Activated CD4-positive, alpha-beta T cell treated with anti-CD3 and anti-CD28 coated beads, Interleukin-2, amount 10 ng/mL, durations not matched to agents 7 days and 5 days (primary cell): Measurements from ENCODE around the gene CELSR1. TPM values are rescaled to one million over a fixed set of nuclear protein-coding genes. Genes with fewer than 3 reads are reported as not detected.

Experiments
- CTCF ChIA-PET: fragments of 350-600 bp; sonication (Branson Sonifier 250); formaldehyde crosslinking; loops from one replicate; lab custom pipeline; 2021; ENCODE audit warnings: antibody characterized with exemption; lab: Charles Lee
- POLR2A ChIA-PET: fragments of 350-600 bp; sonication (Branson Sonifier 250); formaldehyde crosslinking; loops from one replicate; lab custom pipeline; 2021; ENCODE audit warnings: antibody characterized with exemption; lab: Charles Lee
- DNase-seq: peaks from one replicate; pipeline ENCODE4 v3.0.0-alpha.2; 2020
- H3K27ac Mint-ChIP-seq: one replicate; pipeline ENCODE4 v1.8.0; 2021; ENCODE audit warnings: mild to moderate bottlenecking, moderate library complexity, mixed read lengths
- H3K27me3 Mint-ChIP-seq: one replicate; pipeline ENCODE4 v1.8.0; 2021; ENCODE audit warnings: mixed read lengths
- H3K36me3 Mint-ChIP-seq: one replicate; pipeline ENCODE4 v1.8.0; 2021; ENCODE audit warnings: low read depth, mixed read lengths
- H3K4me1 Mint-ChIP-seq: one replicate; pipeline ENCODE4 v1.8.0; 2021; ENCODE audit warnings: mixed read lengths
- H3K4me3 Mint-ChIP-seq: one replicate; pipeline ENCODE4 v1.8.0; 2021; ENCODE audit warnings: mild to moderate bottlenecking, moderate library complexity, mixed read lengths
- H3K9me3 Mint-ChIP-seq: one replicate; pipeline ENCODE4 v1.8.0; 2021; ENCODE audit warnings: mixed read lengths
- total RNA-seq, 2 experiments: library from RNA; stranded (reverse); gene quantifications; one replicate each; pipeline ENCODE4 v1.2.3, GENCODE V29; 2021

CELSR1 gene
- total RNA-seq, 2 experiments from 2014 or later = 0.20 to 0.23 TPM

DNA sequence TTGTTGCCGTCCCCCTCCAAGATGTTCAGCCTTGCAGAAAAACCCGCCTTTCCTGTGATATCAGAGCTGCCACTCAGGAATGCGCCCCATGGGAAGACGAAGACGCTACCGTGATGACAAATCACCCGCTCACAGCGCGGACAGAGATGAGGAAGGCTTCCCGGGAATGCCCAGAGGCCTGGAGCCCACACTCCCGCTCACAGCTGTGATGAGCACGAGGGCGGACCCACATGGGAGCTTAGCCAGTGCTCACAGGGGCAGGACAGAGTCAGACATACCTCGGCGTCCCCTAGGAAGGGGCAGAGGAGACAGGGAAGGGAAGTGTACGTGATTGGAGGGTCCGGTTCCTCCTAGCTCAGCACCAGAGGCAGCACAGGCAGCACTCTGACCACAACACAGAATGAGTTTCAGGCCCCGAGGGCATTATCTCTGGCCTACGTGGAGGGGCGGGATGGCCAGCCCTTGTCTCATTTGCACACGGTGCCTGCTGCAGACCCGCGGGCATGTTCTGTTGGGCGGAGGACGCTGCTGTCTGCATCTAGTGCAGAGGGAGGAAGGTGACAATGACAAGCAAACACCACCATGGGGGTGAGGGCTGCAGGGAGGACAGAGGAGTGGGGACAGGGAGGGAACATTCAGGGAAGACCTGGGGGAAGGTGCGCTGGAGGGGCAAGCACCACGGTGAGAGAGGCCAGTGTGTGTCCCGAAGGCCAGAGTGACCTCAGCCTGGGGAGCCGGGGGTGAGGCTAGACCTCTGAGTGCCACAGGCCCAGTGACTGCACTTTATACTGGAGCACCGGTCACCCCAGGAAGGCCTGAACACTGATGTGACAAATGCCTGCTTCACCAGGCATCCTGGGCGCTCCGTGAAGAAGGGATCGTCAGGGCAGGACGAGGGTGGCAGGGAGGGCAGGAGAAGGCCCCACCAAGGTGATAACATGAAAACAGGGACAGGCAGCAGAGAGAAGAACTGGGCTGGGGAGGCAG is 79.6 kb downstream of the CELSR1 start:
- CTCF ChIA-PET = interaction anchor here (0.6 kb wide), 1 partner anchor 141 kb away, joined by 3 read pairs; no protein-coding TSS in a partner anchor
- Mint-ChIP-seq H3K4me1 (no peaks in the 10 kb centered on the region), H3K27ac (no peak overlapping the region), H3K9me3 (no peaks in the 10 kb centered on the region), H3K36me3 (no peaks in the 10 kb centered on the region), H3K4me3 (no peak overlapping the region), H3K27me3 (no peaks in the 10 kb centered on the region)
- no peak for DNase-seq
- POLR2A ChIA-PET = no interaction called here

- H3K4me1 Mint-ChIP-seq = no peaks in the 10 kb centered on the region
- no peaks in the 10 kb centered on the region for H3K36me3 Mint-ChIP-seq
- H3K4me3 Mint-ChIP-seq = no peak overlapping the region
- CTCF ChIA-PET = interaction anchor here (0.6 kb wide), 1 partner anchor 140 kb away, joined by 3 read pairs; no protein-coding TSS in a partner anchor
- no peak for DNase-seq
- POLR2A ChIA-PET = no interaction called here
- H3K27me3 Mint-ChIP-seq = no peaks in the 10 kb centered on the region
- H3K9me3 Mint-ChIP-seq = no peaks in the 10 kb centered on the region
- no peak overlapping the region for H3K27ac Mint-ChIP-seq
Observed at GRCh38 chr22:46456818-46457163, 80.6 kb downstream of the CELSR1 start.

DNA sequence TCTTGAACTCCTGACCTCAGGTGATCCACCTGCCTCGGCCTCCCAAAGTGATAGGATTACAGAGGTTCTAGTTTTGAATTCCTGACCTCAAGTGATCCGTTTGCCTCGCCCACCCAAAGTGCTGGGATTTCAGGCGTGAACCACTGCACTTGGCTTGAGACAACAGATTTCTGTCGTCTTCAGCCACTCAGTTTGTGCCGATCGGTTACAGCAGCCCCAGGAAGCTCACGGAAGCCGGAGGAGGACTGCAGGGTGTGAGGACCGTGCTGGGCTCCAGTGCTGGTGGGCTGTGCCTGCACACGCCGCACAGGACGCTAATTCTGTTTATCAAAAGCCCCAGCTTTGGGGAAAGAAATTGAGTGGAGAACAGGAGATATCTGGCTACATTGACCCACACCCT is 82.0 kb downstream of the CELSR1 start:
- Mint-ChIP-seq H3K9me3 (no peaks in the 10 kb centered on the region), H3K4me3 (no peak overlapping the region), H3K27me3 (no peaks in the 10 kb centered on the region), H3K27ac (no peak overlapping the region), H3K4me1 (no peaks in the 10 kb centered on the region), H3K36me3 (no peaks in the 10 kb centered on the region)
- no peak for DNase-seq
- ChIA-PET POLR2A (no interaction called here), CTCF (no interaction called here)

- ChIA-PET CTCF (no interaction called here), POLR2A (no interaction called here)
- H3K27me3 Mint-ChIP-seq = no peaks in the 10 kb centered on the region
- H3K9me3 Mint-ChIP-seq = no peaks in the 10 kb centered on the region
- no peaks in the 10 kb centered on the region for H3K36me3 Mint-ChIP-seq
- no peak for DNase-seq
- H3K4me1 Mint-ChIP-seq = no peaks in the 10 kb centered on the region
- no peak overlapping the region for H3K4me3 Mint-ChIP-seq
- H3K27ac Mint-ChIP-seq = no peak overlapping the region
Observed at GRCh38 chr22:46454504-46455269, 82.7 kb downstream of the CELSR1 start.

DNA sequence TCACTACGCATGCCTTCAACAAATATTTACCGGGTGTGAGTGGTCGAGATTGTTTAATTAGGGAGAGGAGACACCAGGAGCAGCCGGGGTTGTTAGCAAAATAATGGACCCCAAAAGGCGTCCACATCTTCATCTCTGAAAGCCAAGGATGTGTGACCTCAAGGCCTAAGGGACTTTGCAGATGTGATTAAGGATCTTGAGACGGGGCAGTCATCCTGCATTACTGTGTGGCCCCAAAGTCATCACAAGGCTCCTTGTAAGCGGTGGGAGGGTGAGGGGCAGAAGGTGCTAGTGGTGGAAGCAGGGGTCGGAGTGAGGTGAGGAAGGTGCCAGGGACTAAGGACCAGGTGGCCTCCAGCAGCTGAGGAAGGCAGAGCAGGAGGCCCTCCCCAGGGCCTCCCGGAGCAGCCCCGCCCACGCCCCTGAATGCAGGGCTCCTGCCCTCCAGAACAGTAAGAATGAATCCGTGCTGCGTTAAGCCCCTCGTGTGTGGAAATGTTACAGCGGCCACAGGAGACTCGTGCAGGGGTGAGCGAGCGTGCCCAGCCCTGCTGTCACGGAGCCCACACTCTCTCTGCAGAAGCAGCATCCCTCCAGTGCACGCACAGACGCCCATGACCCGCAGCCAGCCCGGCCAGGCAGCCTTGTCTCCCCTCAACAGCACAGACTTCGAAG is 83.5 kb downstream of the CELSR1 start:
- H3K4me3 Mint-ChIP-seq = no peak overlapping the region
- no peaks in the 10 kb centered on the region for H3K27me3 Mint-ChIP-seq
- no peaks in the 10 kb centered on the region for H3K36me3 Mint-ChIP-seq
- no peak overlapping the region for H3K27ac Mint-ChIP-seq
- H3K9me3 Mint-ChIP-seq = no peaks in the 10 kb centered on the region
- POLR2A ChIA-PET = no interaction called here
- CTCF ChIA-PET = no interaction called here
- no peak for DNase-seq
- no peaks in the 10 kb centered on the region for H3K4me1 Mint-ChIP-seq

GRCh38 chr22:46453006-46453828 is 84.2 kb downstream of the CELSR1 start:
- H3K36me3 Mint-ChIP-seq = no peaks in the 10 kb centered on the region
- no peak for DNase-seq
- ChIA-PET POLR2A (no interaction called here), CTCF (no interaction called here)
- H3K27me3 Mint-ChIP-seq = peaks cover 1% of the 10 kb centered on the region
- no peaks in the 10 kb centered on the region for H3K9me3 Mint-ChIP-seq
- H3K4me3 Mint-ChIP-seq = no peak overlapping the region
- no peak overlapping the region for H3K27ac Mint-ChIP-seq
- H3K4me1 Mint-ChIP-seq = no peaks in the 10 kb centered on the region

DNA sequence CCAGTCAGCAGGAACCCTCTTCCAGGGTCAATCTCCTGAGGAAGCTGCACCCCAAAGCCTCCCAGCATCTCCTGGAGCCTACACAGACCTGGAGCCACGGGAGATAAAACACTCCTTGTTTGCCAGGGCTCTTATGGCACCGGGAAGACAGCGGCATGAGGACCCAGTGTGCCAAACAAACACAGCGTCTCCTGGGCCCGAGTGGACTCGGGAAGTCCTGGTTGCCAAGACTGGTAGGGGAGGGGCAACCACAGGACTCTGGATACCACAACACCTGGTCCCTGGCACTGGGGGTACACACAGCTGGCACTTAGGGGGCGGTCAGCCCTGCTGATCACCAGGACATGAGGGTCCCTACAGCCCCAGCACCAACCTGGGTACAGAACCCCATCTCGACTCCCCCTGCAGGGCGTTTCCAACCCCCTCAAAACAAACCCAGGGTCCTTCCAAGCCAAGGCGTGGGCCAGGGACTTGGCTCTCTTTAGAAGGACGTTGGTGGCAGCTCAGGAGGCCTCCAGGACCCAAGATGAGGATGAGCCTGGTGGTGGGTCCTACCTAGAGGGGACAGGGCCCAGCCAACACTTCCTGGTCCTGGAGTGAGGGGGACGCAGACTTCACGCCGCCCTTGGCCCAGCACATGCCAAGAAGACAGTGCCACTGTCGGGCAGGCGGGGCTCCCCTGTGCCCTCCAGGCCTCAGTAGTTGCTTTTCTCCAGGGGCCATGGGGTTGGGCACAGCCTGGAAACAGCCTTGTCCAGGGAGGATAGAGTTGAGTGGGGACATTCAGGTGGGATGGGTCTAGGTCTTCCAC is 85.0 kb downstream of the CELSR1 start:
- DNase-seq = no peak
- ChIA-PET POLR2A (no interaction called here), CTCF (no interaction called here)
- Mint-ChIP-seq H3K36me3 (no peaks in the 10 kb centered on the region), H3K27me3 (peaks cover 1% of the 10 kb centered on the region), H3K4me3 (no peak overlapping the region), H3K4me1 (no peaks in the 10 kb centered on the region), H3K27ac (no peak overlapping the region), H3K9me3 (no peaks in the 10 kb centered on the region)

DNA sequence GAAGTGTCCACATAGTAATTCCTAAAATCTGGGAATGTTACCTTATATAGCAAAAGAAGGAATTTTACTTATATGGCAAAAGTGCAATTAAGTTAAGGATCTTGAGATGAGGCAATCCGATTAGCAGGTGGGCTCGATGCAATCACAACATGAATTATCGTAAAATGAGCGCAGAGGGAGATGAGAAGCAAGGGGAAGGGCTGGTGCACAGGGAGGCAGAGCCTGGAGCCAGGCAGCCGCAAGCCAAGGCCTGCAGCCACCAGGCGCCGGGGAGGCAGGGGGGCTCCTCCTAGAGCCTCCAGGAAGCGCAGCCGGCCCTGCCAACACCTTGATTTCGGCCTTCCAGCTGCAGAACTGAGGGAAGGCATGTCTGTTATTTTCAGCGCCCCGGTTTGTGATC is 85.7 kb downstream of the CELSR1 start:
- H3K36me3 Mint-ChIP-seq = no peaks in the 10 kb centered on the region
- H3K4me1 Mint-ChIP-seq = no peaks in the 10 kb centered on the region
- H3K4me3 Mint-ChIP-seq = no peak overlapping the region
- no peak for DNase-seq
- no peak overlapping the region for H3K27ac Mint-ChIP-seq
- ChIA-PET POLR2A (no interaction called here), CTCF (no interaction called here)
- H3K9me3 Mint-ChIP-seq = no peaks in the 10 kb centered on the region
- peaks cover 1% of the 10 kb centered on the region for H3K27me3 Mint-ChIP-seq

GRCh38 chr22:46450931-46451561 is 86.4 kb downstream of the CELSR1 start:
- H3K36me3 Mint-ChIP-seq = no peaks in the 10 kb centered on the region
- no peaks in the 10 kb centered on the region for H3K4me1 Mint-ChIP-seq
- H3K27me3 Mint-ChIP-seq = peaks cover 1% of the 10 kb centered on the region
- DNase-seq = no peak
- H3K9me3 Mint-ChIP-seq = no peaks in the 10 kb centered on the region
- H3K27ac Mint-ChIP-seq = no peak overlapping the region
- H3K4me3 Mint-ChIP-seq = no peak overlapping the region
- ChIA-PET CTCF (no interaction called here), POLR2A (no interaction called here)

- H3K36me3 Mint-ChIP-seq = no peaks in the 10 kb centered on the region
- H3K27ac Mint-ChIP-seq = no peak overlapping the region
- H3K4me3 Mint-ChIP-seq = no peak overlapping the region
- peaks cover 1% of the 10 kb centered on the region for H3K27me3 Mint-ChIP-seq
- no peaks in the 10 kb centered on the region for H3K9me3 Mint-ChIP-seq
- CTCF ChIA-PET = interaction anchor here (1.4 to 1.8 kb wide), 2 partner anchors 11 to 114 kb away, joined by 4 read pairs; no protein-coding TSS in a partner anchor
- no peak for DNase-seq
- POLR2A ChIA-PET = no interaction called here
- H3K4me1 Mint-ChIP-seq = no peaks in the 10 kb centered on the region
Observed at GRCh38 chr22:46449974-46450745, 87.3 kb downstream of the CELSR1 start.
